PC-3 (cell line): ENCODE measurements around the gene KLKB1. TPM values are rescaled to one million over a fixed set of nuclear protein-coding genes. Genes with fewer than 3 reads are reported as not detected.

Source experiments
- ATAC-seq: fragments of 200-7000 bp; cut with Tn5 transposase; 2 replicates; pipeline ENCODE4 v1.9.1; 2020; ENCODE audit warnings: mild to moderate bottlenecking, moderate library complexity
- BruUV-seq: library from RNA; stranded (reverse); fragments of 400-500 nt; replicated peaks from 2 replicates; lab custom pipeline; 2021; lab: Mats Ljungman, UMichigan
- CTCF ChIA-PET: fragments of 300-600 bp; sonication (Branson Sonifier 250); formaldehyde crosslinking; loops from one replicate; lab custom pipeline; 2022; ENCODE audit warnings: antibody characterized with exemption; lab: Charles Lee
- POLR2A ChIA-PET: fragments of 300-600 bp; sonication (Branson Sonifier 250); formaldehyde crosslinking; loops from one replicate; lab custom pipeline; 2022; ENCODE audit warnings: antibody characterized with exemption; ENCODE audit not compliant: unreplicated experiment; lab: Charles Lee
- DNase-seq: peaks from one replicate; pipeline ENCODE4 v3.0.0-alpha.2; 2015
- H2AFZ ChIP-seq: fragments of 300-600 bp; sonication (generic); 2 replicates; pipeline ENCODE4 v1.6.0; 2016; ENCODE audit warnings: antibody characterized with exemption, low read length
- H3F3A ChIP-seq: fragments of 300-600 bp; sonication (generic); one replicate; pipeline ENCODE4 v1.6.0; 2017; ENCODE audit warnings: antibody characterized with exemption, low read length, control low read depth, mild to moderate bottlenecking; ENCODE audit not compliant: unreplicated experiment
- H3K27ac ChIP-seq: fragments of 300-600 bp; sonication (generic); 2 replicates; pipeline ENCODE4 v1.5.1; 2016; ENCODE audit warnings: mild to moderate bottlenecking, low read length
- H3K27me3 ChIP-seq: fragments of 300-600 bp; sonication (generic); 2 replicates; pipeline ENCODE4 v1.6.1; 2016; ENCODE audit warnings: low read length, mixed read lengths
- H3K36me3 ChIP-seq: fragments of 300-600 bp; sonication (generic); 2 replicates; pipeline ENCODE4 v1.6.1; 2016; ENCODE audit warnings: low read depth, mixed run types, low read length, mixed read lengths
- H3K4me1 ChIP-seq: fragments of 300-600 bp; sonication (generic); 2 replicates; pipeline ENCODE4 v1.5.1; 2016; ENCODE audit warnings: low read length; ENCODE audit not compliant: insufficient read depth
- H3K4me2 ChIP-seq: fragments of 300-600 bp; sonication (generic); 2 replicates; pipeline ENCODE4 v1.6.0; 2016; ENCODE audit warnings: low read length
- H3K4me3 ChIP-seq: fragments of 300-600 bp; sonication (generic); 2 replicates; pipeline ENCODE4 v1.5.1; 2016; ENCODE audit warnings: mild to moderate bottlenecking, low read length, mixed read lengths
- H3K79me2 ChIP-seq: fragments of 300-600 bp; sonication (generic); 2 replicates; pipeline ENCODE4 v1.6.1; 2017; ENCODE audit warnings: low read length, mixed read lengths
- H3K9ac ChIP-seq: fragments of 300-600 bp; sonication (generic); 2 replicates; pipeline ENCODE4 v1.6.0; 2016; ENCODE audit warnings: mild to moderate bottlenecking, low read length
- H3K9me2 ChIP-seq: fragments of 300-600 bp; sonication (generic); replicated peaks from 2 replicates; pipeline ENCODE4 v1.6.1; 2016; ENCODE audit warnings: mixed run types, low read length, mixed read lengths
- H3K9me3 ChIP-seq: fragments of 300-600 bp; sonication (generic); 2 replicates; pipeline ENCODE4 v1.6.1; 2016; ENCODE audit warnings: low read length, mixed read lengths
- H4K20me1 ChIP-seq: fragments of 300-600 bp; sonication (generic); 2 replicates; pipeline ENCODE4 v1.6.1; 2016; ENCODE audit warnings: low read length, mixed read lengths
- CTCF ChIP-seq: fragments of 300-600 bp; sonication (generic); conservative IDR thresholded peaks from 2 replicates; pipeline ENCODE4 v1.5.1; 2017; ENCODE audit warnings: antibody characterized with exemption, low read depth, mild to moderate bottlenecking, low read length
- EZH2 ChIP-seq: fragments of 300-600 bp; sonication (generic); IDR thresholded peaks from one replicate; pipeline ENCODE4 v1.6.1; 2017; ENCODE audit warnings: antibody characterized with exemption, mild to moderate bottlenecking, low read length; ENCODE audit not compliant: unreplicated experiment
- EZH2phosphoT487 ChIP-seq: fragments of 300-600 bp; sonication (generic); IDR thresholded peaks from 2 replicates; pipeline ENCODE4 v1.6.1; 2018; ENCODE audit warnings: mild to moderate bottlenecking, antibody characterized with exemption, low read length, borderline replicate concordance
- intact Hi-C: fragments of 100-400 bp; cut with micrococcal nuclease; formaldehyde crosslinking; loops from 2 replicates; pipeline ENCODE4 v1.9.0; 2023
- total RNA-seq: library from RNA; depleted of rRNA; stranded (reverse); fragments of >200 nt; gene quantifications from 2 replicates; pipeline ENCODE4 v1.2.3, GENCODE V29; 2014

The KLKB1 gene
- total RNA-seq, 1 experiment from 2014 or later, result not detected

GRCh38 chr4:186202490-186203140, 24.7 kb upstream of the KLKB1 start:
- TF ChIP-seq EZH2phosphoT487, result no peak
- no peak for TF ChIP-seq CTCF
- no peak for TF ChIP-seq EZH2
- H3K4me2 ChIP-seq, result no peak overlapping the region
- BruUV-seq, result no TSS peak
- no peaks in the 10 kb centered on the region for H3K9me2 ChIP-seq
- H3K27me3 ChIP-seq, result no peaks in the 10 kb centered on the region
- H3K27ac ChIP-seq, result no peak overlapping the region
- H3K9ac ChIP-seq, result no peak overlapping the region
- ChIA-PET CTCF (no interaction called here), POLR2A (no interaction called here)
- H3K79me2 ChIP-seq, result no peaks in the 10 kb centered on the region
- H3F3A ChIP-seq, result no peaks in the 10 kb centered on the region
- no peak for ATAC-seq
- no peaks in the 10 kb centered on the region for H3K36me3 ChIP-seq
- H4K20me1 ChIP-seq, result no peaks in the 10 kb centered on the region
- no peak for DNase-seq
- H2AFZ ChIP-seq, result no peak overlapping the region
- intact Hi-C loops, result no loop called here
- H3K9me3 ChIP-seq, result no peaks in the 10 kb centered on the region
- H3K4me3 ChIP-seq, result no peak overlapping the region
- no peaks in the 10 kb centered on the region for H3K4me1 ChIP-seq

- Histone ChIP-seq H3K4me3 (no peak overlapping the region), H2AFZ (peak overlapping the region; percentile 20; the same call in 1 of the 2 replicates), H3K9me3 (no peaks in the 10 kb centered on the region), H3K4me2 (peak overlapping the region; percentile 33; the same call in 1 of the 2 replicates), H3F3A (no peaks in the 10 kb centered on the region), H4K20me1 (no peaks in the 10 kb centered on the region), H3K36me3 (no peaks in the 10 kb centered on the region), H3K4me1 (no peaks in the 10 kb centered on the region), H3K79me2 (no peaks in the 10 kb centered on the region), H3K9me2 (no peaks in the 10 kb centered on the region), H3K9ac (no peak overlapping the region), H3K27ac (no peak overlapping the region), H3K27me3 (no peaks in the 10 kb centered on the region)
- TF ChIP-seq EZH2phosphoT487, result no peak
- no peak for TF ChIP-seq CTCF
- no peak for TF ChIP-seq EZH2
- intact Hi-C loops, result no loop called here
- peak; percentile 24 for ATAC-seq
- no peak for DNase-seq
- ChIA-PET POLR2A (no interaction called here), CTCF (no interaction called here)
- no TSS peak for BruUV-seq
Observed at GRCh38 chr4:186203406-186203805, 23.9 kb upstream of the KLKB1 start.

- ChIA-PET POLR2A (no interaction called here), CTCF (no interaction called here)
- DNase-seq (no peak), ATAC-seq (no peak)
- Histone ChIP-seq H3K36me3 (no peaks in the 10 kb centered on the region), H4K20me1 (no peaks in the 10 kb centered on the region), H3K27ac (no peak overlapping the region), H3K4me3 (no peak overlapping the region), H3K4me1 (no peaks in the 10 kb centered on the region), H3K27me3 (no peaks in the 10 kb centered on the region), H3F3A (no peaks in the 10 kb centered on the region), H3K9ac (no peak overlapping the region), H3K9me3 (no peaks in the 10 kb centered on the region), H3K79me2 (no peaks in the 10 kb centered on the region), H3K4me2 (no peak overlapping the region), H2AFZ (no peak overlapping the region), H3K9me2 (no peaks in the 10 kb centered on the region)
- no peak for TF ChIP-seq EZH2phosphoT487
- no peak for TF ChIP-seq CTCF
- TF ChIP-seq EZH2, result no peak
- no TSS peak for BruUV-seq
- intact Hi-C loops, result no loop called here
Observed at GRCh38 chr4:186204103-186204559, 23.2 kb upstream of the KLKB1 start.
